ENCODE data around the gene TEX22. TPM values are rescaled to one million over a fixed set of nuclear protein-coding genes. Genes with fewer than 3 reads are reported as not detected.

The TEX22 gene
- total RNA-seq, 1 donor from 2014 or later = 6.0 TPM

DNA sequence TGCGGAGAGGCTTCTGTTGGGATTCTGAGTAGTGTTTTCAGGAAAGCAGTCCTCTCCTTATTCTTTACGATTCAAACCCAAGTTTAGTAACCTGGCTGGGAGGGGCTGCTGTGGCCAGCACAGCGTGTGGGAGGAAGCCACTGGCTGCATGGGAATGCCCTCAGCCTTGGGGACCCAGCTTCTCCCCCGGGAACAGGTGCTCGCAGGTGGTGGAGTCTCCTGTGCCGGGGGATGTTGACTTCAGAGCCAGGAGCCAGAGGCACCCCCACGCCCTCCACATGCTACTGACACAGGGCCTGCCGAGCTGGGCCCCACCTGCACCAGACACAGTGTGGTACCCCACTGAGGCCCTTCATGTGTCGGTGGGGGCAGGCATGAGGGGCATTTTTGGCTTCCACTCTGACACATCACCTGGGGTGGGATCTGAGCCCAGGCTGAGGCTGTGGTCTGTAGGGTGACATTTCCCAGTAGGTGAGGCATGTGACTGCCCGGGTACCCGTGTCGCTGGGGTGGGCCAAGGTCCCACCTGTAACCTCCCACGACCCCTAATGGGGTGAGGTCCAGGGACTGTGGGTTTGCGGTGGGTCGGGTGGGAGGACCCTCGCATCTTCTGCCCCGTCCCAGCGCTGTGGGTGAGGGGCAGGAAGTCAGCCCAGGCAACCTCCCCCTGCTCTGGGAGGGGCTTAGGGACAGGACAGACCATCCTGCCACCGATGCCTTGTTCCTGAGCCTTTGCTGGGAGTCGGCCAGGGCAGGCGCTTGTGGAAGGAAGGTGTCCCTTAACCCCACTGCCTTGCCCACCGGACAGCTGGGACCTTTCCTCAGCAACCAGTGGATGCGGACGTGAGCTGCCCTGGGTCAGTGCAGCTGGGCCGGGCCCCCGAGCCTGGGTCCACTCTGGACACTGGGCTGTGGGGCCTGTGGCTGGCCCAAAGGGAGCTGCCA is 47.8 kb downstream of the TEX22 start:
- ATAC-seq (no peak), DNase-seq (ENCODE audit: low spot score) (no peak)
- intact Hi-C loops (cut with DNase I) = no loop called here

DNA sequence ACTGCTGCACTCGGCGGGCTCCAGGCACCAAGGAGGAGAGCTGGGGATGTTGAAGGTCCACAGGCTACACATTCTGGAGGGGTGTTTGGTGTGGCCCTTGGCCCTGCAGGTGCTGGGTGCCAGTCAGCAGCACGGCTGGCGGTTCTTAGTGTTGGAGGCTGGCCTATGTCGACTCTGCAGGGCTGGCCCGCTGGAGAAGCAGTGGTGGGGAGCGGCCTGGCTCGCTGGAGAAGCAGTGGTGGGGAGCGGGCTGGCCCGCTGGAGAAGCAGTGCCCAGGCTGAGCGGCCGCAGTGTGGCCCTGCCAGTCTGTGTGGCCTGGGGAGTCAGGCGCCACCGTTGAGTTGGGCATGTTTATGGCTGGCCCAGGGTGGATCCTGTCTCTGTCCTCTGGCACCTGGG is 48.6 kb downstream of the TEX22 start:
- intact Hi-C loops (cut with DNase I) = no loop called here
- DNase-seq (ENCODE audit: low spot score) (no peak), ATAC-seq (no peak)

DNA sequence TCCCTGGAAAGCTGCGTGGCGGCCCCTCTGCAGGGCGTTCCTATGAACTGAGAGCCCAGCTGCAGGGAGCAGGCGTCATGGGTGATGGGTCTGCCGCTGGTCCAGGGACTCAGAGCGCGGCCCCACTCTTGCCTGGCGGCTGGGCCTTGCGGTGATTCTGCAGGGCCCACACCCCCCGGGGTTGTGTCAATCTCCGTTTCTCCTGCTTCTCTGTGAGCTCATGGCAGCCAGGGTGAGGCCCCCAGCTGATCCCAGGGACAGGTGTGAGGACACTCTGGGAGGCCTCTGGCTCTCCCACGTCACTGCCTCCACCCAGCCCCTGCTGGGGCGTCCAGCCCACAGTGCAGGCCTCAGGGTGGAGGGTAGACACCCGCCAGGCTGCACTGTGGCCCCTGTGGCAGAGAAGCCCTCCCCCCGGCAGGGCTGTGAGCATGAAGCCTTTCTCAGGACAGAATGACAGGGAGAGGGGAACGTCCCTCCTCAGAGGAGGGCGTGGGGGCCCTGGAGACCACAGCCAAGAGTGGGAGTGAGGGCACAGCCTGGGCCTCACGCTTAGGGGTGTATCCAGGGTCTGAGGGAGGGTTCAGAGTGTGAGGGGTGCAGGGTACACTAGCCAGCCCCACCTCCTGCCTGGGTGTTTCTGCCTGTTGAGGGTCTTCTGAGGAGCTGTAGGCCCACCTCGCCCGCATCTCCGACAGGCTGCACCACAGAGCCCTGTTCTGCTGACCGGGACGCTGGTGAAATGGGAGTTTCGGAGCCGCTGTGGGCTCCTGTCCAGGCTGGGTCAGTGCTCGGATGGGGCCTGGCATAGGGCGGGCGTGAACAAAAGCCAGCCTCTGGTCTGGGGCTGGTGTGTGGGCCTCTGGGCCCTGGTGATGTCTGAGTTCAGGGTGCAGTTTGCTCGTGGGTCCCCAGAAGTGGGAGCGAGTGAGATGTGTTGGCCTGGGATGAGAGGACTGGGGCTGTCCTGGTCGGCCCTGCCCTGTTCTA is 49.6 kb downstream of the TEX22 start:
- intact Hi-C loops (cut with DNase I) = no loop called here
- ATAC-seq = peak; percentile 5

DNA sequence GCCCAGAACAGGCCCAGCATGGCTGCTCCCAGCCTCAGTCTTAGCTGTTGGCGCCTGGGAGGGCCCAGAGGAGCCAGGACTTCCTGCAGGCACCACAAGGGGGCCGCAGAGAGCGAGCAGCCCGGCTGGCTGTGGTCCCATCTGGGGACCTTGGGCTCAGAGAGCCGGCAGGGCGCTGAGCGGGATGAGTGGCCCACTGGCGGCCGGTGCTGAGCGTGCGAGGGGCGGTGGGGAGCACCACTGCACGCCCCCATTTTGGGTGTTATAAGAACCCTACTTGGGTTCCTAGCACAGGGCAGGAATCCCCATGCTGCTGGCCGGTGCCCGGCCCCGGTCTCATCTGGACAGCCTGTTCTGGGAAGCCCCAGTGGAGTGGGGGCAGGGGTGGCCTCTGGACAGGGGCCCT is 50.4 kb downstream of the TEX22 start:
- peak; percentile 85 for DNase-seq (ENCODE audit: low spot score)
- intact Hi-C loops (cut with DNase I) = no loop called here
- ATAC-seq = peak; percentile 88

More for the DNA sequence above, 49.6 kb downstream of the TEX22 start:
- DNase-seq (ENCODE audit: low spot score) = no peak

DNA sequence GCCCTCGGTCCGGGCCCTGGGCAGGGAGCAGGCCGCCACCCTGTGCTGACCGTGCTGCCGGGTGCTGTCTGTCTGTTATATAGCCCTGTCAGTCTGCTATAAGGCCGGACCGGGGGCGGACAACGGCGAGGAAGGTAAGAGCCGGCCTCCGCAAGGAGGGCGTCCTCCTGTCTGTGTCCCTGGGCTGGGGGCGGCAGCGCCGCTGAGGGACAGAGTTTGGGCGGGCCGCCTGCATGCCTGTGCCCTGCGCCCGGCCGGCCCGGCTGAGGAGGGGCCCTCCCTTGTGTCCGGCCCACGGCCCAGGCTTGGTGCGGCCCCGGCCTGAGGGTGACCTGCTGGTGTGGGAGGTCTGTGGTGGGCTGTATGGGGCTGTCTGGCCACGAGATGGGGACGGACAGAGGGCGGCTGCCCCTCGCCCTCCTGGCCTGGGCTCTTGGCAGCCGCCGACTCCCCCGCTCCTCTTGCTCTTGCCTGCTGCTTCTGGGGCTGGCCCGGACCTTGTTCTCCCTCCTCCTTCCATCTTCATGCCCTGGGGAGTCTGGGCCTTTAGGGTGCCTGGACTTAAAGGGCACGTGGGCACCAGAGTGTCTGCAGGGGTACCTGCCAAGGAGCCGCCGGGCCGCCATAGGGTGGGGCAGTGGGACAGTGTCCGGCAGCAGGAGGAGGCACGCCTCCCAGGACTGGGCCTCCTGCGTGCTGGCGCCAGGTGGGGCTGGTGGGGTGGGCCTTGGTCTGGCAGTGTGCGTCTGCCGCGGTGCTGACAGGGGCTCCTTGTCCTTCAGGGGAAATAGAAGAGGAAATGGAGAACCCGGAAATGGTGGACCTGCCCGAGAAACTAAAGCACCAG is 51.2 kb downstream of the TEX22 start:
- DNase-seq (ENCODE audit: low spot score) (no peak), ATAC-seq (no peak)
- intact Hi-C loops (cut with DNase I) = no loop called here

DNA sequence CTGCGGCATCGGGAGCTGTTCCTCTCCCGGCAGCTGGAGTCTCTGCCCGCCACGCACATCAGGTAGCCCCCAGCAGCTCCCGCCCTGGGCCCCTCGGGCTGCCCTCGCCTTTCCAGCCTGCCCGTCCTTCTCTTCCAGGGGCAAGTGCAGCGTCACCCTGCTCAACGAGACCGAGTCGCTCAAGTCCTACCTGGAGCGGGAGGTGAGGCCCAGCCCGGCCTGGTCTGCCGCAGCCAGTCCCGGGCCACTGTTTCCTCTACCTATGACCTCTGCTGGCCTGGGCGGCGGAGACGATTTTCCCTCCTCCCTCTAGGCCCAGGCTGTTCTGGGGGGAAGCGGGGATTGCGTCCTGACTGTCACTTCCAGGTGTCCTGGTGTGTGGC is 51.8 kb downstream of the TEX22 start:
- intact Hi-C loops (cut with DNase I) = no loop called here
- DNase-seq (ENCODE audit: low spot score) (no peak), ATAC-seq (no peak)

DNA sequence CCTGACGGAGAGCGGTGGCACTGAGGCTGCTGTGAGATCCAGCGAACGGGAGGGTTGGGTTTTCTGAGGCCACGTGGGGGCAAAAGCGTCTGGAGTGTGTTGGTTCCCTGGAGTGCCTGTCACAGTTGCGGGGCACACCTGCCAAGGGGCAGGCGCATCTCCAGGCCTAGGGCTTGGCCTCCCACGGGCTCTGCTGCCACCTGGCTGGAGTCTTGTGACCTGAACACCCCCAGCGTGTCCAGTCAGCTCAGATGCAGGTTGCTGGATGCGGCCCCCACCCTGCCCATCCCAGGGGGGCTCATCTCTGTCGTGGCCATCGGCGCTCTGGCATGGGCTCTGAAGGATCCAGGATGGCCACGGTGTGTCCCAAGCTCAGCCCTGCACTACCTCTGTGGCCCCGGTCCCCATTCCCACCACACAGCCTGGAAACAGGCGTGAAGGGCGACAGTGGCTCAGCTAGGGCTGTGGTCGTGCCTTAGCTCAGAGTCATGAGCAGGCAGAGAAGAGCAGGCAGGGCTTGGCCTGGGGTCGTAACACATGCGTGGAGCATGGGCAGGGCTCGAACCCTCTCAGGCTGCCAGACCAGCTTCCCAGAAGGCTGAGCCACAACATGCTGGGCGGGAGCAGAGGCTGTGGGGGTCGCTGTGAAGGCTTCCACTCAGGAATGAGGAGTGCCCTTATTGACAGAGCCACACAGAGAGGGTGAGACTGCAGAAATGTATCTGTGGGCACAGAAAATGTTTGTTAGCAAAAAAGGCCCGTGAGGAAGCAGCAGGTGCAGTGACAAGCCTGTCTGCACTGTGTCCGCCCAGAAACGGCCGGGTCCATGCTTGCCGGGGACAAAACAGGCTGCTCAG is 52.8 kb downstream of the TEX22 start:
- DNase-seq (ENCODE audit: low spot score) (no peak), ATAC-seq (no peak)
- intact Hi-C loops (cut with DNase I) = no loop called here

DNA sequence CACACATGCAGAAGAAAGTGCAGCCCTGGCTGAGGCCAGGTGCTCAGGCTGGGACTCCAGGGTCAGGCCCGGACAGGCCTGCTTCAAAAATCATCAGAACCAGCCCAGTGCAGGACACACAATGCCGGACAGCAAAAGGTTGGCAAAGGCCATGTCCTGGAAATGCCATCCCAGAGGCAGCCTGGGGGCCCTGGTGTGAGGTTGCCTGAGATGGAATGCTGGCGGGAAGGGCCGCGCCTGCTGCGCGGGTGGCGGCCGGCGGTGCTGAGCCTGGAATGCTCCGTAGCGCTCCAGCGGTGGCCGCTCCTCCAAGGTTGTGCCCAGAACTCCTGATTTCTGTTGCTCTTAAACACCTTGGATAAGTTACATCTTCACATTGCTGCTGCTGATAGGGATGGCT is 54.6 kb downstream of the TEX22 start:
- DNase-seq (ENCODE audit: low spot score) (no peak), ATAC-seq (no peak)
- intact Hi-C loops (cut with DNase I) = no loop called here

DNA sequence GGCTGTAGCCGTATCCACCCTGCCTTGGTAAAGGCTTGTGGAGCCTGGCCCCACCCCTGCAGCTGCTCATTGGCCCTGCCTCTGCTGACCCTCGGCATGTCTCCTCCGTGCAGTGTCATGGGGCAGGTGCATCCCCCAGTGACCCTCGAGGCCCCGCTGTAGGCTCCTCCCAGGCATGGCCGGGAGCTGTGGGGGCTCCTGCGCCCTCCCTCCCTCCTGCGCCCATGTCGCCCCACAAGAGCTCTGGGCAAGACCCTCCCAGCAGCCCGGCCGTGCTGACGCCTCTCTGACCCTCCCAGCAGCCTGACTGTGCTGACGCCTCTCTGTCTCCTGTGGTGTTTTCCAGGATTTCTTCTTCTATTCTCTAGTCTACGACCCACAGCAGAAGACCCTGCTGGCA is 55.5 kb downstream of the TEX22 start:
- intact Hi-C loops (cut with DNase I) = no loop called here
- ATAC-seq (no peak), DNase-seq (ENCODE audit: low spot score) (no peak)

DNA sequence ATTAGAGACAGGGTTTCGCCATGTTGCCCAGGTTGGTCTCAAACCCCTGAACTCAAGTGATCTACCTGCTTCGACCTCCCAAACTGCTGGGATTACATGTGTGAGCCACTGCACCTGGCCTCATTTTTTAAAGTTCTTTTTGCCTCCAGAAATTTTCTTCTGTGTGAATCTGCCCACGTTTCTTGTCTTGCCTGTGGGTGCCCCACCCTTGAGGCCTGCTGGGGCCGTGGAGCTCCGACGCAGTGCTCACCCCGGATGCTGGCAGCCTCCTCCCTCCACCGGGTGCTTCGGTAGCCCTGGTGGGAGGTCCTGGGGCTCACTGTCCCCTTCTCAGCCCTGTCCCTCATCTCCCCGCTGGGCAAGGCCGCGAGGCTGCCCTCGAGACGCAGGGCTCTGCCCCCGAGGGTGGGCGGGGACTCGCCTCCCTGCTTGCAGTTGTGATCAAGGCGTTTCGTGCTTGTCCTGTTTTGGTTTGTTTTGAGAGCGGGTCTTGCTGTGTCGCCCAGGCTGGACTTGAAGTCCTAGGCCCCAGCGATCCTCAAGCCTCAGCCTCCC is 56.8 kb downstream of the TEX22 start:
- no peak for ATAC-seq
- DNase-seq (ENCODE audit: low spot score) = no peak
- intact Hi-C loops (cut with DNase I) = no loop called here

DNA sequence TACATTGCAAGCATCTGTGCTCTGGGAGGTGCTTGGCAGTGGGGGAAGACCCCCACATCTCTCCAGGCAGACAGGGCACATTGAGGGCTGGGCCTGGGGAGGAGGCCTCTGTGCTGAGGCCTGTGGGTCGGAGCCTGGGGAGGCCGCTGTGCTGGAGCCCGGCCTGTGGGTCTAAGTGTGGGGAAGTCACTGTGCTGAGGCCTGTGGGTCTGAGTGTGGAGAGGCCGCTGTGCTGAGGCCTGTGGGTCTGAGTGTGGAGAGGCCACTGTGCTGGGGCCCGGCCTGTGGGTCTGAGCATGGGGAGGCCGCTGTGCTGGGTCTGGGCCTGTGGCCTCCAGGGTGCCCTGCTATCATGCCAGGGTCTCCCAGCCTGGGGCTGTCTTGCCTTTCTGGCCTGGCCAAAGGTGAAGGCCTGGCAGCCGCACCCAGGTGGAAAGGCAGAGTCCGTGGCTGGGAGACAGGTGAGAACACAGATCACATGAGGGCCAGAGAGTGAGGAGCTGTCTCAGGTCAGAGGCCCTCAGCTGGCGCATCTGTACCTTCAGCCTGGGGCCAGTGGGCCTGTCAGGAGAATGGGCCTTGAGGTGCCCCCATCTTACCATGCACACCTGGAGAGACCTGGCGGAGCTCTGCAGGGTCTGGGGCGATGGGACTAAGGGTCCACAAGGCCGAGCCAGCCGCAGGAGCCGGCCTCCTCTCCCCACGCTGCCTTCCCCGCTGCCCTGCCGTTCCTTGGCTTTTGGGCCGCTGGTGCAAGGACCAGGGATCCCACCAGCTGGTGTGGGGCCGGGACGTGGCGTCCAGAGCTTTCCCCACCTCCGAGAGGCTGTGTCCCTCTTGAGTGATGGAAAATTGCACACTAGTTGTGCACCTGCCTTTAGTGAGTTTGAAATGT is 57.7 kb downstream of the TEX22 start:
- intact Hi-C loops (cut with DNase I) = no loop called here
- ATAC-seq (peak; percentile 9), DNase-seq (ENCODE audit: low spot score) (no peak)

DNA sequence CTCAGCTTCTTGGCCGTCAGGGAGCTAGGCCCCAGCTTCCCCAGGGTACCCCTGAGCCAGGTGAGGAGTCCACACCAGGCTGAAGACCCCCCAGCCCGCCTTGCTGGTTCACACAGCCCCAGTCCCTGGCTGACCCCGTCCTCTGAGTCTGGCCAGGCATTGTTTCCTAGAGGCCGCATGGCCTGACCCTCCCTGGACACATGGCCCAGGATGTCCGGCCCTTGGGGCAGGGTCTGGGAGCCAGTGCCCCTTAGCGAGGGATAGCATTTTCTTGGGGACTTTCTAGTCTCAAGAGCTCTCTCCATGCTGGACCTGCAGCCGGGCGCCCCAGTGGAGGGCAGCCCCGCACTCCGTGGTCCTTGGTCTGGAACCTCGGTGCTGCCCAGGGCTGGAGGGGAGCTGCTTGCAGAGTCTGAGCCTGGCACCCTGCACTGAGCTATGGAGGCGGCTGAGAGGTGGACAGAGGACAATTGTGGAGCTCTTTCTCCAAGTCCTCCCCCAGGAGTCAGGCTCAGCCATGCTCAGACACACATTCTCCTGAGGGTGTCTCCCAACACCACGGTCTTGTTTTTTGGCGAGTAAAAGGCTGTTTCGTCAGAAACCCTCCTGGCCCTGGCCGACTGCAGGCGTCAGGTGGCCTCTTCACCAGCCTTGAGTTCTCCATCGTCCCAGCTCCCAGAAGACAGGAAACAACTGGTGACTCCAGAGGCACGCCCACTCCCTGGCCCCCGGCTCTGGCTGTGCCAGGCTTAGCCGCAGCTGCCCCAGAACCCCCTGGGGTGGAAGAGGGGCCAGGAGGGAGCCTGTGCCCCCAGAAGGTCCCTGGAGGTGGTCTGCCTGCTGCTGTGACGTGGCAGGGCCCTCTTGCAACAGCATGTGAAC is 58.6 kb downstream of the TEX22 start:
- DNase-seq (ENCODE audit: low spot score) (no peak), ATAC-seq (peak; percentile 29)
- intact Hi-C loops (cut with DNase I) = no loop called here

DNA sequence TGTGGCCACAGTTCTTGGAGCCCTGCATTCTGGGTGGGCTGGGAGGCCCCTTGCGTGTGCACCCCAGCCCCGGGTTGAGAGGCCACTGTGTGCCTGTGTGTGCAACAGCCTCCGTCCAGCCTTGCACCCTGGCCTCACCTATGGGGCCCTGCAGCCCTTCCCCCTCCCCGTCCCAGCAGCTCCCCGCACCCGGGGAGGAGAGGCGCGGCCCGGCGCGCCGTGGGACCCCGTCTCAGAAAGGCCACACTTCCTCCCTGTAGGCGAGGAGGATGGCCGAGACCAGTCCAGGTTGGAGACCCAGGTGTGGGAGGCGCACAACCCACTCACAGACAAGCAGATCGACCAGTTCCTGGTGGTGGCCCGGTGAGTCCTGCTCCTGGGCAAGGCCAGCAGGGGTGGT is 59.7 kb downstream of the TEX22 start:
- ATAC-seq (no peak), DNase-seq (ENCODE audit: low spot score) (no peak)
- intact Hi-C loops (cut with DNase I) = no loop called here

DNA sequence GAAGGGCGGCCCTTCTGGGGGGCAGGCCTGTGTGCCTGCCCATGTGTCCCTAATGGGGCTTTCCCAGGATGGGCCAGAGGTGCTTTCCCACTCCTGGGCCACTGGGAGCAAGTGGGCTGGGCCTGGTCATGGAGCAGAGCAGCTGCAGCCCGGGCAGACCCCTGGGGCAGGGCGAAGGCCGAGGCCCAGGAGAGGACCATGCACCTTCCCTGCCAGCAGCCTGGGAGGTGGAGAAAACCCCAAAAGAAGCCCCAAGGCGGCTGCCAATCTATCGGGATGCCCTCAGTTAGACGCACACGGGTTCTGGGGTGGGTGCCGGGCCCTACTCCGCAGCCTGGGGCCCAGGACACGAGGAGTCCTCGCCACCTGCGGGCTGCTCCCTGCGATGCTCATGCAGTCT is 60.2 kb downstream of the TEX22 start:
- intact Hi-C loops (cut with DNase I) = no loop called here
- DNase-seq (ENCODE audit: low spot score) (no peak), ATAC-seq (no peak)

DNA sequence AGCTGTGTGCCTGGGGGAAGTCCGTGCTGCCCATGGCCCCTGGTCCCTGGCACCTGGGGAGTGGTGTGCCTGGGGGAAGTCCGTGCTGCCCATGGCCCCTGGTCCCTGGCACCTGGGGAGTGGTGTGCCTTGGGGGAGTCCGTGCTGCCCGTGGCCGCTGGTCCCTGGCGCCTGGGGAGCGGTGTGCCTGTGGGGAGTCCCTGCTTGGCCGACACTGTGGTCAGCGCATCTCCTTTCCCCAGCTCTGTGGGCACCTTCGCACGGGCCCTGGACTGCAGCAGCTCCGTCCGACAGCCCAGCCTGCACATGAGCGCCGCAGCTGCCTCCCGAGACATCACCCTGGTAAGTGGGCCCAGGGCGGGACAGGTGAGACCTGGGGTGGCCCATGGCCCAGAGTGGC is 61.8 kb downstream of the TEX22 start:
- intact Hi-C loops (cut with DNase I) = no loop called here
- no peak for ATAC-seq
- DNase-seq (ENCODE audit: low spot score) = no peak

DNA sequence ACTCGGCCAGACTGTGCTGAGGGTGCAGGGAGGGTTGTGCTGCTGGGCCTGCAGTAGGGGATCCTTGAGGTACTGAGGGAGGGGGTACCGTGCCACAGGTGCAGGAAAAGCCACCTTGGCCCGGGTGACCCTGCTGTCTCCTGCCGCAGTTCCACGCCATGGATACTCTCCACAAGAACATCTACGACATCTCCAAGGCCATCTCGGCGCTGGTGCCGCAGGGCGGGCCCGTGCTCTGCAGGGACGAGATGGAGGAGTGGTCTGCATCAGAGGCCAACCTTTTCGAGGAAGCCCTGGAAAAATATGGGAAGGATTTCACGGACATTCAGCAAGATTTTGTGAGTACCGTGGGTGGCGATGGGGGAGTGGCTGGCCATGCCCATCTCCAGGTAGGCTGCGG is 62.3 kb downstream of the TEX22 start:
- ATAC-seq (no peak), DNase-seq (ENCODE audit: low spot score) (no peak)
- intact Hi-C loops (cut with DNase I) = no loop called here
